ENCODE results near the gene IL1RL1.

- TF ChIP-seq, protein P1, sequence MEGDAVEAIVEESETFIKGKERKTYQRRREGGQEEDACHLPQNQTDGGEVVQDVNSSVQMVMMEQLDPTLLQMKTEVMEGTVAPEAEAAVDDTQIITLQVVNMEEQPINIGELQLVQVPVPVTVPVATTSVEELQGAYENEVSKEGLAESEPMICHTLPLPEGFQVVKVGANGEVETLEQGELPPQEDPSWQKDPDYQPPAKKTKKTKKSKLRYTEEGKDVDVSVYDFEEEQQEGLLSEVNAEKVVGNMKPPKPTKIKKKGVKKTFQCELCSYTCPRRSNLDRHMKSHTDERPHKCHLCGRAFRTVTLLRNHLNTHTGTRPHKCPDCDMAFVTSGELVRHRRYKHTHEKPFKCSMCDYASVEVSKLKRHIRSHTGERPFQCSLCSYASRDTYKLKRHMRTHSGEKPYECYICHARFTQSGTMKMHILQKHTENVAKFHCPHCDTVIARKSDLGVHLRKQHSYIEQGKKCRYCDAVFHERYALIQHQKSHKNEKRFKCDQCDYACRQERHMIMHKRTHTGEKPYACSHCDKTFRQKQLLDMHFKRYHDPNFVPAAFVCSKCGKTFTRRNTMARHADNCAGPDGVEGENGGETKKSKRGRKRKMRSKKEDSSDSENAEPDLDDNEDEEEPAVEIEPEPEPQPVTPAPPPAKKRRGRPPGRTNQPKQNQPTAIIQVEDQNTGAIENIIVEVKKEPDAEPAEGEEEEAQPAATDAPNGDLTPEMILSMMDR (tag by site-specific recombination; IDR thresholded peaks at IDR 0.05): no peak
- TF ChIP-seq ZNF121 (tag by site-specific recombination; IDR thresholded peaks at IDR 0.05) (no peak), ZNF10 (tag by site-specific recombination; IDR thresholded peaks at IDR 0.05) (no peak), ZNF416 (tag by site-specific recombination; IDR thresholded peaks at IDR 0.05) (no peak), ZNF133 (tag by site-specific recombination; IDR thresholded peaks at IDR 0.05) (no peak), KLF9 (tag by site-specific recombination; IDR thresholded peaks at IDR 0.05; ENCODE audit: low read depth) (no peak), PBX3 (CRISPR knock-in tag; IDR thresholded peaks at IDR 0.05) (no peak), ZSCAN30 (tag by site-specific recombination; IDR thresholded peaks at IDR 0.05) (no peak)
- TF ChIP-seq, protein P2, sequence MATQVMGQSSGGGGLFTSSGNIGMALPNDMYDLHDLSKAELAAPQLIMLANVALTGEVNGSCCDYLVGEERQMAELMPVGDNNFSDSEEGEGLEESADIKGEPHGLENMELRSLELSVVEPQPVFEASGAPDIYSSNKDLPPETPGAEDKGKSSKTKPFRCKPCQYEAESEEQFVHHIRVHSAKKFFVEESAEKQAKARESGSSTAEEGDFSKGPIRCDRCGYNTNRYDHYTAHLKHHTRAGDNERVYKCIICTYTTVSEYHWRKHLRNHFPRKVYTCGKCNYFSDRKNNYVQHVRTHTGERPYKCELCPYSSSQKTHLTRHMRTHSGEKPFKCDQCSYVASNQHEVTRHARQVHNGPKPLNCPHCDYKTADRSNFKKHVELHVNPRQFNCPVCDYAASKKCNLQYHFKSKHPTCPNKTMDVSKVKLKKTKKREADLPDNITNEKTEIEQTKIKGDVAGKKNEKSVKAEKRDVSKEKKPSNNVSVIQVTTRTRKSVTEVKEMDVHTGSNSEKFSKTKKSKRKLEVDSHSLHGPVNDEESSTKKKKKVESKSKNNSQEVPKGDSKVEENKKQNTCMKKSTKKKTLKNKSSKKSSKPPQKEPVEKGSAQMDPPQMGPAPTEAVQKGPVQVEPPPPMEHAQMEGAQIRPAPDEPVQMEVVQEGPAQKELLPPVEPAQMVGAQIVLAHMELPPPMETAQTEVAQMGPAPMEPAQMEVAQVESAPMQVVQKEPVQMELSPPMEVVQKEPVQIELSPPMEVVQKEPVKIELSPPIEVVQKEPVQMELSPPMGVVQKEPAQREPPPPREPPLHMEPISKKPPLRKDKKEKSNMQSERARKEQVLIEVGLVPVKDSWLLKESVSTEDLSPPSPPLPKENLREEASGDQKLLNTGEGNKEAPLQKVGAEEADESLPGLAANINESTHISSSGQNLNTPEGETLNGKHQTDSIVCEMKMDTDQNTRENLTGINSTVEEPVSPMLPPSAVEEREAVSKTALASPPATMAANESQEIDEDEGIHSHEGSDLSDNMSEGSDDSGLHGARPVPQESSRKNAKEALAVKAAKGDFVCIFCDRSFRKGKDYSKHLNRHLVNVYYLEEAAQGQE (tag by site-specific recombination; IDR thresholded peaks at IDR 0.05): no peak
These were observed 42.7 kb upstream of the IL1RL1 start for GRCh38 chr2:102268510-102269199.
